Measurements from ENCODE around the gene FIGNL2.
"Not testable (repeated sequence)": the region's sequence is repeated elsewhere in the genome, so short reads cannot be mapped to it uniquely, and the experiment has no call there.

Gene FIGNL2

GRCh38 chr12:51848326-51848727, at the start of gene FIGNL2:
Gene FIGNL2, minus strand, starts transcription at chr12:51848718. Its CDS starts 26,305 bp downstream, at chr12:51822413.
- DNase-seq: no peak

GRCh38 chr12:51897181-51897580, 48.7 kb upstream of the FIGNL2 start:
- DNase-seq: no peak

GRCh38 chr12:51896236-51896635, 47.7 kb upstream of the FIGNL2 start:
- DNase-seq: no peak

DNA sequence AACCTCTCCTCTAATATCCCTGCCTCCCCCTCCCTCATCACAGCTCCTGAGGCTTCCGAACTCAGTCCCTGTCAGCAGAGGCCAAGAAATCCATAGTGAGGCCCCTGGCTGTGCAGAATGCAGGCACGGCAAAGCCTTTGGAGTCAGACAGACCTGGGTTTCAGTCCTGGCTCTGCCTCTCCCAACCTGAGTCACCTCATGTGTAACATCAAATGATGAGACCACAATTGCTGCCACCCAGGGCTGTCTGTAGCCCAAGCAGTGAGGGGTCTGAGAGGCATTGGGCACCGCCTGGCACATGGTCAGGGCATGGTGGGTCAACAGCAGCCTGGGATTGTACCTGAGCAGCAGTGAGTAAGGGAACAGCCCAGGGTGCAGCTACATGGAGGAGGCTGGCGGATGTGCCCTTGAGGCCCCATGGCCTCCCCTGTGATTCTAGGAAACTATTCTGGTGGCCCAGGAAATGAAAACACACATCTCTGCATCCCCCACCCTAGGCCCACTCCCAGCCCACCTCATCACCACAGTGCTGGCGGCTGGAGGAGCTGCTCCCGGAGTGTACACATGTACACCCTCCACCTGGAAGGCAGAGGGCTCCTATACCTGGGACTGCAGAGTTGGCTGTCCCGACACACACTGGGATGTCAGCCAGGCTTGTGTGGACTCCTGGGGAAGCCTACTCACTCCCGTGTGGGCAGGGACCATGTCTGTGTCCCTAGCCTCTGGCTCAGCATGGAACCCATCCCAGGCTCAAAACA, 47.0 kb upstream of the FIGNL2 start:
- DNase-seq: no peak

- DNase-seq: no peak
These were observed 45.3 kb upstream of the FIGNL2 start for GRCh38 chr12:51893786-51894185.

GRCh38 chr12:51891843-51892242, 43.3 kb upstream of the FIGNL2 start:
- DNase-seq: no peak

DNA sequence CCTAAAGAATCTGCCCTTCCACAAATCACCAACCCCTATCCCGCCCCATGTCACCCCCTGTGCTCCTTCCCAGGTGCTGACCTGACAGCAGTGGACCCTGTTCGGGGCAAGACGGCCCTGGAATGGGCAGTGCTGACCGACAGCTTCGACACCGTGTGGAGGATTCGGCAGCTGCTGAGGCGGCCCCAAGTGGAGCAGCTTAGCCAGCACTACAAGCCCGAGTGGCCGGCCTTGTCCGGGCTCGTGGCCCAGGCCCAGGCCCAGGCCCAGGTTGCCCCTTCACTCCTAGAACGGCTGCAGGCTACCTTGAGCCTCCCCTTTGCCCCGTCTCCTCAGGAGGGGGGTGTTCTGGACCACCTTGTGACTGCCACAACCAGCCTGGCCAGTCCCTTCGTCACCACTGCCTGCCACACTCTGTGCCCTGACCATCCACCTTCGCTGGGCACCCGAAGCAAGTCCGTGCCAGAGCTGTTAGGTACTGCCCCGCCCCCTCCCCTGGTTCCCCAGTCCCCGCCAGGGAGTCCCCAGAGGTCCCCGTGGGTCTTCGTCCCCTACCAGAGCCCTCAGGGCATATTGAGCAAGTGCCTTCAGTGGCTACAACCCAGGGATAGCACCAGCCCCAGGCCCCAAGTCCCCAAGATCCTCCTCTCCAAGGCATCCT, 42.1 kb upstream of the FIGNL2 start:
- DNase-seq: no peak

DNA sequence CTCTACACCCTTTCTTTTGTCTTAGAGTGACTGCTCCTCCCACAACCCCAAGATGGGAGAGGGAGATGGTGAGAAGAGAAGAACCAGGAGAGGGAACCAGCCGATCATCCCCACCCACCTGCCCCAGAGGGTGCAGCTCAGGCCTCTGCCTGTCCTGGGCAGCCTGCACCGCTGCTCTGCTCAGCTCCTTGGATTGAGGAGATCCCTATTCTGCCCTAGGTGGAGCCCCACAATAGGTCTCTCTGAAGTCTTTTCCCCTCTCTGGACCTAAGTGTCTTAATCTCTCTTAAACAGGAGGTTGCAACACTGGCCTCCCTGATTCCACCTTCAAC, 41.6 kb upstream of the FIGNL2 start:
- DNase-seq: no peak

- DNase-seq: no peak
These were observed 41.0 kb upstream of the FIGNL2 start for GRCh38 chr12:51889216-51890132.

DNA sequence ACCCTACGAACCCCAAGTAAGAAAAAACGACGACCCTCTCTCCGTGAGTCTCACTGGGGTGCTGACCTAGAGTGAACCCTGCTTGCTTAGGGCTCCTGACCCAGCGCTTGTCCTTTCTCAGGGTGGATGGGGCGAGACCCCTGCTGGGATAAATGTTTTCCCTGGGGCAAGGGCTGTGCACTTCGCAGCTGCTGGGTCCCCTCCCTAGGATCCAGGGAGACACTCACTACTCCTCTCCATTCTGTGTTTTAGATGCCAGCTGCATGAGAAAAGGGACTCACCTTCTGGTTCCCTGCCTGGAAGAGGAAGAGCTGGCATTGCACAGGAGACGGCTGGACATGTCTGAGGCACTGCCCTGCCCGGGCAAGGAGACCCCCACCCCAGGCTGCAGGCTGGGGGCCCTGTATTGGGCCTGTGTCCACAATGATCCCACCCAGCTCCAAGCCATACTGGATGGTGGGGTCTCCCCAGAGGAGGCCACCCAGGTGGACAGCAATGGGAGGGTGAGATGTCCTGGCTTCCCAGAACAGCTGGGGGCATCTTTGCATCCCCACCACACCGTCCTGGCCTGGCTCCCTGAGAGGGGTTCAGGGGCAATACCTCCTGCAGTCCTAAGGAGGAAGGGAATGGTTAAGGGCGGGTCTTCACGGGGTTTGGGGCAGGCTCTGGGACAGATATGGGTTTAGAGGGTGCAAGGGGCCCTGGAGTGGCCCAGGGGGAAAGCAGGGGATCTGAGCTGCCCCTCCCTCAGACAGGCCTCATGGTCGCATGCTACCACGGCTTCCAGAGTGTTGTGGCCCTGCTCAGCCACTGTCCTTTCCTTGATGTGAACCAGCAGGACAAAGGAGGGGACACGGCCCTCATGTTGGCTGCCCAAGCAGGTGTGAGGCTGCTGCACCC, 40.0 kb upstream of the FIGNL2 start:
- no peak for DNase-seq

DNA sequence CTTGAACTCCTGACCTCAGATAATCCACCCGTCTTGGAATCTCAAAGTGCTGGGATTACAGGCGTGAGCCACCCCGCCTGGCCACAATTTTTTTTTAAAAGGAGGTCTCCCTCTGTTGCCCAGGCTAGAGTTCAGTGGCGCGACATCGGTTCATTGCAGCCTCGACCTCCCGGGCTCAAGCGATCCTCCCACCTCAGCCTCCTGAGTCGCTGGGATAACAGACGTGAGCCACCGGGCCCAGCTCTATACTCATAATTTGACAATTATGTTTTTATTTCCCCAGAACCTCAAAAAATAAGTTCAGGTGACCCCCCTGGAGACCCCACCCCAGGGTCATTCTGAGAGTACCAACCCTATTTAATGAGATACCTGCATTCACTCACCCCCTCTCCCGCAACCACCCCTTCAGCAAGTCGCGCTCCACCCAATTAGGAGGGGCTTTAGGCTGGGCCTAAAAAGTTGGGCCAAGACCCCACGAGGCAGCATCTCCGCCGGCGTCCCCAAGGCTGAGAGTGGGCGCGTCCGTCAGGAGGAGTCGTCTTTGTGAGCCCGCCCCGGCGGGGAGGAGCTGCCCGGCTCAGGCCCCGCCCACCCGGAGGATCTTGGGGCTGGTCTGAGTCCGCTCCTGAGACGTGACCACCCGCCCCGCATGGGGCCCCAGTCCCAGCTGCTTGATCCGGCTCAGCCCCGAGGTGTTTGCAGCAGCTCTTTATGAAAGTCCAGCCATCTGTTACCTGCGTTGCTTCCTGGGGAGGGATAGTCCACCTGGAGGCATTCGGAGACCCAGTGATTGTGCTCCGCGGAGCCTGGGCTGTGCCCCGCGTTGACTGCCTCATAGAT, 39.2 kb upstream of the FIGNL2 start, which contains the start of gene ANKRD33:
TSS of gene ANKRD33 (plus strand) at position 628 of the 840 bp plus-strand sequence. CDS start at position 712, 84 bp downstream.
- no peak for DNase-seq

- peak; percentile 36 for DNase-seq
These were observed 37.6 kb upstream of the FIGNL2 start for GRCh38 chr12:51886021-51886710.

- not testable (repeated sequence) for DNase-seq
These were observed 36.9 kb upstream of the FIGNL2 start for GRCh38 chr12:51885294-51886020.

DNA sequence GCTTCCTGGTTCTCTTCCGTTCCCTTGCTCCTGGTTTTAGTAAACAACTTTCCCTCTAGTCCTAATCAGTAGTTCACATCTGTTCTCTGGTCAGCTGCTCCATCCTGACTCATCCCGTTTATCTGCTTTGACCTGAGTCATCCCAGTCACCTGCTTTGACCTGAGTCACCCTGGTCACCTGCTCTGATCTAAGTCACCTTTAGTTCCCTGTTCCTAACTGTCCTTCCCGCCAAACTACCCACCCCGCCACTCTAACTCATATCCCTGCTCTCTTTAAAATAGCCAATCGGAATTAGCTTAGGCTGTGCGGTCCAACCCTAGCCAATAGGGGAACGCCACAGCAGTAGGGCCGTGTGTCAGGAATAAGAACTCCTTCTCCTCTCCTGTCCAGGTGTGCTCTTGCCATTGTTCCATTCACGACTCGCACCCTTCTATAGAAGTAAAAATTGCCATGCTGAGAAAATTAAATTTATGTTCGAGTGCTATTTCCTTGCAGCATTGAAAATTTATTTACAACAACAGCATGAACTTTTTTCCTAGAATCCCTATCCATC, 36.2 kb upstream of the FIGNL2 start:
- no peak for DNase-seq

DNA sequence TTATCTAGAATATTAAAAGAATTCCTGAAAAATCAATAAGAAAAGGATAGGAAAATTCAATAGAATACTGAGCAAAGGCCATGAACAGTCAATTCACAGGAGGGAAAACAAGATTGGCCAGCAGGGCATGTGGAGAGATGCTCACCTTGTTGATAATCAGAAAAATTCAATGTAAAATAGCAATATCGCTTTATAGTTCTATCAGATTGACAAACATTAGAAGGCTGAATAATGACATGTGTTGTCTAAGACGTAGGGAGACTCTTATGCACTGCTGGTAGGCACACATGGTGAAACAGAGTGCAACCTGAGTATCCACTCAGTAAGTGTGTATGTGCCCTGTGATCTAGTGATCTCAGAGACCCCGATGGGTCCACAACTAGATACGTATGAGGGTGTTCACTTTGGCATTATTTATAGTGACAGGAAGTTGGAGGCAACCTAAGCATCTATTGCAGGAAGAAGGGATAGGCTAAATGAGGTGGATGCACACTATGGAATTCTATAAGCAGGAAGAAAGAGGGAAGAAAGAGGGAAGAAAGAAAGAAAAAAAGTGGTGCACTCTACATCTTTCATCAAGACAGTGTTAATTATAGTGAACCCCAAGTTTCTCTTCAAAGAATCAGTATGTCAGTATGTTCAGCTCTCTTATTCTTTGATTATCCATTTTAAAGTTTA, 35.6 kb upstream of the FIGNL2 start:
- no peak for DNase-seq

DNA sequence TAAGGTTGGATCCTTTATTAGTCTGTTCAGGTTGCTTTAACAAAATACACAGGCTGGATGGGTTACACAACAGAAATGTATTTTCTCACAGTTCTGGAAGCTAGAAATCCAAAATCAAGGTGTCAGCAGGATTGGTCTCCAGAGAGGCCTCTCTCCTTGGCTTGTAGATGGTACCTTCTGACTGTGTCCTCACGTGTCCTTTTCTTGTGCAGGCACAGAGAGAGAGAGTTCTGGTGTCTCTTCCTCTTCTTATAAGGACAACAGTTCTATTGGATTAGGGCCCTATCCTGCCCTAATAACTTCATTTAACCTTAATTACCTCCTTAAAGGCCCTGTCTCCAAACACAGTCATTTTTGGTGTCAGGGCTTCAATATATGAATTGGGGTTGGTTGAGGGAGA, 34.8 kb upstream of the FIGNL2 start:
- DNase-seq: no peak

- no peak for DNase-seq
These were observed 30.6 kb upstream of the FIGNL2 start for GRCh38 chr12:51879102-51879501.

GRCh38 chr12:51874486-51874885, 26.0 kb upstream of the FIGNL2 start:
- DNase-seq: no peak

GRCh38 chr12:51874000-51874399, 25.5 kb upstream of the FIGNL2 start:
- no peak for DNase-seq

Data from midbrain (tissue), 1 donor.